Effector memory CD8-positive, alpha-beta T cell (primary cell): Measurements from ENCODE around the gene FGD5.

Experiments
- ATAC-seq: fragments of 150-1000 bp; cut with Tn5 transposase; replicated peaks from 2 replicates; pipeline ENCODE4 v1.10.0; 2021; ENCODE audit warnings: mild to moderate bottlenecking, moderate library complexity
- DNase-seq, 3 experiments: peaks; one replicate each; pipeline ENCODE4 v3.0.0; 2021
- H3K27ac Mint-ChIP-seq, 2 donors: one replicate each; pipeline ENCODE4 v1.8.0; 2022; ENCODE audit warnings: mild to moderate bottlenecking in 2 of 2, mixed read lengths in 2 of 2, moderate library complexity in 2 of 2
- H3K27me3 Mint-ChIP-seq, 2 donors: one replicate each; pipeline ENCODE4 v1.8.0; 2022; ENCODE audit warnings: mixed read lengths in 2 of 2
- H3K36me3 Mint-ChIP-seq: one replicate; pipeline ENCODE4 v1.8.0; 2022; ENCODE audit warnings: mild to moderate bottlenecking, moderate library complexity, mixed read lengths; ENCODE audit not compliant: insufficient read depth
- H3K4me1 Mint-ChIP-seq, 2 donors: one replicate each; pipeline ENCODE4 v1.8.0; 2022; ENCODE audit warnings: low read depth in 2 of 2, mixed read lengths in 2 of 2
- H3K4me3 Mint-ChIP-seq, 2 donors: one replicate each; pipeline ENCODE4 v1.8.0; 2022; ENCODE audit warnings: mild to moderate bottlenecking in 2 of 2, mixed read lengths in 2 of 2, moderate library complexity in 2 of 2
- H3K9me3 Mint-ChIP-seq, 2 donors: one replicate each; pipeline ENCODE4 v1.8.0; 2022; ENCODE audit warnings: mixed read lengths in 2 of 2

Gene FGD5

DNA sequence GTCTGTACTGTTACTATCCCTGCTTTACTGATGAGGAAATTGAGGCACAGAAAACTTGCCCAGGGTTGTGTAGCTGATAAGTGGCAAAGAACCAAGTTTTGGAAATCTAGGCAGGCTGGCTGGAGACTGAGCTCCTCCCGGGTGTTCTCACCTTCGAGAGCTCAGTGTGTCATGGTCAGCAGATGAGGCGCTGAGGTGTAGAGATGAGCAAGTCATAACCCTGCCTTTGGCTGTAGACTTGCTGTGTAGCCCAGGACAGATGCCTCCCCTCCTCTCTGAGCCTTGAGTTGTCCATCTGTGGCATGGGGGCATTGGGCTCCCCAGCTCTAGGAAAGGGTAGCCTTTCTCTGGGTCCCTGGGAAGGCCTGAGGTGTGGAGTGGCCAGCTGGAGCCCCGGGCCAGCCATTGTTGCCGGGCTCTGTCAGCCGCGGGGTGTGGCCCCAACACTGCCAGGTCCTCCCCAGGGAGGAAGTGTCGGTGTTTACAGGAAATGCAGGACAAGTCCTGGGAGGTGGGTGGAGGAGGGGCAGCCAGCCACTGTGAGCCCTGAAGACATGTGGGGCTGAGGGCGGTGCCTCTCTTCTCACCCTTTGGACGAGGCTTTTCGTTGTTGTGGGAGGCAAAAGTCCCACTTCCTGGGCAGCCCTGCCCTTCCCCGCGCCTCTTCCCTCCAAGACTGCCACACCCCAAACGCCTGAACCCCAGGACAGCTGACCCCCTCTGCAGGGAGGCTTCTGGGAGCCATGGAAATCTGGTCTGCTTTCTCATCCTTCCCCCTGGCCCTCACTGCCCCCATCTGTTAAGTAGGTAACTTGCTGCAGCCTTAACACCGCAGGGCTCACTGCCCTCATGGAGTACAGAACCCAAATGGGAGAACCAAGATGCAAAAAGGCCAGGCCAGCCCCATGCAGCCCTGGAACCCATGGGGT lies 29.1 kb downstream of the FGD5 start:
- no peak for DNase-seq
- Mint-ChIP-seq H3K9me3 (no peaks in the 10 kb centered on the region), H3K27ac (no peak overlapping the region), H3K27me3 (peaks cover 27 to 83% of the 10 kb centered on the region in 2 donors), H3K4me1 (peaks cover 0 to 8% of the 10 kb centered on the region in 2 donors), H3K4me3 (no peak overlapping the region), H3K36me3 (no peaks in the 10 kb centered on the region)
- no peak for ATAC-seq

DNA sequence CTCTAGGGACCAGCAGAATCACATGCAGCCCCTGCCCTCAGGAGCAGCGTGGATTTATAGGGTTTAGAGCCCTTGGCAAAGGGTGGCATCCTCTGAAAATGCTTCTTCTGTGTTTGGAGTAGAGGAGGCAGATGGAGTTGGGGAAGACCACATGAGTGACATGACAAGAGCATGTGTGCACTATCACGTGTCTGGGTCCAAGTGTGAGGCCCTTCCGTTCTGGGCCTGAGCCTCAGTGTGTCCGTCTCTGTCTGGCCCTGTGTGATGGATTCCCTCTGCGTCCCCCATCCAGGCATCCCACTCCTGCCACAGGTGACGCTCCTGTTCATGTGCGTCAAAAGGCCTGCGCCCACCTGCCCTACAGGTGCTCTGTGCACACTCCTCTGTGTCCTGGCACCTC lies 30.1 kb downstream of the FGD5 start:
- peaks cover 4% of the 10 kb centered on the region for H3K36me3 Mint-ChIP-seq
- H3K27ac Mint-ChIP-seq, result no peak overlapping the region
- DNase-seq, result no peak
- peaks cover 0 to 8% of the 10 kb centered on the region in 2 donors for H3K4me1 Mint-ChIP-seq
- H3K27me3 Mint-ChIP-seq, result peaks cover 31 to 88% of the 10 kb centered on the region in 2 donors
- no peaks in the 10 kb centered on the region for H3K9me3 Mint-ChIP-seq
- no peak for ATAC-seq
- no peak overlapping the region for H3K4me3 Mint-ChIP-seq

DNA sequence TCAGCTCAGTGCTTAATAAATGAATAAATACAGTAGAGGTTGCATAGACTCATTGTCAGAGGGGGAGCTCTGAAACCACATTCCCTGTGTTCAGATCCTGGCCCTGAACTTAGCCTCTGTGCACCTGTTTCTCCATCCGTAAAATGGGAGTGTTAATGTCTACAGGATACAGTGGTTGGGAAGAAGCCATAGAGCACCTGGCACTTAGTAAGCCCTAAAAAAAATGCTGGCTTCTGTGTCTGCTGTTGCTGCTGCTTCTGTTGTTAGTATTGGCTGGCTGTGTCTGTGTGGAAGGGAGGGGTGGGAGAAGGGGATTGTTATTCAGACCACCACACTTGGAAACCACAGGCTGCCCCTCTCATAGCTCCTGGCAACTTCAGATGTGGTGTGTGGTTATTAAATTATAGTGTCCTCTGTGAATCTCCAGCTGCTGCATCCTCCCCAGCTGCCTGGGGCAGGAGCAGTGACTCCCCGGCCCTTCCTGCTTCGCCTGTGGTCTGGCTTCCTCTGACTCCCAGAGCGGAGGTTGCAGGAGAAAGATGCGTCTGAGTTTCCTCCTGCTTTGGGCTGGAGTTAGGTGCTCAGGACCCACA lies 31.0 kb downstream of the FGD5 start:
- Mint-ChIP-seq H3K9me3 (no peaks in the 10 kb centered on the region), H3K4me3 (no peak overlapping the region), H3K27ac (no peak overlapping the region), H3K27me3 (peaks cover 32 to 84% of the 10 kb centered on the region in 2 donors), H3K36me3 (peaks cover 4% of the 10 kb centered on the region), H3K4me1 (peaks cover 0 to 8% of the 10 kb centered on the region in 2 donors)
- ATAC-seq (no peak), DNase-seq (no peak)

DNA sequence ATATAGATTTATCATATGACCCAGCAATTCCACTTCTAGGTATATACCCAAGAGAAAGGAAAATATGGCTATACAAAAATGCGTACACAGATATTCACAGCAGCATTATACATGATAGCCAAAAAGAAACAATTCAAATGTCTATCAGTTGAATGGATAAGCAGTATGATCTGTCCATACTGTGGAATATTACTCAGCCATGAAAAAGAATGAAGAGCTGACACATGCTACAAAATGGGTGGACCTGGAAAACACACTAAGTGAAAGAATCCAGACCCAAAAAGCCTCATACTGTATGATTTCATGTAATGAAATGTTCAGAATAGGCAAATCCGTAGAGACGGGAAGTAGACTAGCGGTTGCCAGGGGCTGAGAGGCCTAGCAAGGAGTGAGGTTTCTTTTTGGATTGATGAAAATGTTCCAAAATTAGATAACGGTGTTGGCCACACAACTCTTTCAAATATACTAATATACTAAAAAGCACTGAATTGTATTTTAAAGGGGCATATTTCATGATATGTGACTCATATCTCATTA lies 33.4 kb downstream of the FGD5 start:
- H3K27me3 Mint-ChIP-seq, result peaks cover 41 to 84% of the 10 kb centered on the region in 2 donors
- DNase-seq (no peak), ATAC-seq (no peak)
- no peak overlapping the region for H3K27ac Mint-ChIP-seq
- peaks cover 4% of the 10 kb centered on the region for H3K36me3 Mint-ChIP-seq
- H3K9me3 Mint-ChIP-seq, result no peaks in the 10 kb centered on the region
- H3K4me1 Mint-ChIP-seq, result peaks cover 0 to 8% of the 10 kb centered on the region in 2 donors
- H3K4me3 Mint-ChIP-seq, result no peak overlapping the region

DNA sequence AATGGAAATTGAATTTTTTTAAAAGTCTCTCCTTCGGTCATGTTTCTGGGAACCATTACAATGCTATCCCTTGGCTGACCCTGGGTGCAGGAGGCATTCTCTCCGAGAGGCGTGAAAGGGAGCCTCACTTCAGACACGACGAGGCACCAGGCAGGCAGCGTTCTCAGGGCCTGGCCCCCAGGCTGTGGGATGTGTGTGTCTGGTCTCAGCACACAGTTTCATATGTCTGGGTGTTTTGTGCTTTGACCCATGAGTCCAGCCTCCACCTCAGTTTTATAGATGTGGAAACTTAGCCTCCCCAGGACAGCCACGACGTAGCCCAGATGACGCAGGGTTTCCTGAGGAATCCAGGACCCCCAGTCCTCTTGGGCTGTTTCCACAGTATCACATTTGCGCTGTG lies 34.0 kb downstream of the FGD5 start:
- DNase-seq (no peak), ATAC-seq (no peak)
- H3K9me3 Mint-ChIP-seq, result no peaks in the 10 kb centered on the region
- peaks cover 4% of the 10 kb centered on the region for H3K36me3 Mint-ChIP-seq
- H3K27ac Mint-ChIP-seq, result no peak overlapping the region
- peaks cover 44 to 84% of the 10 kb centered on the region in 2 donors for H3K27me3 Mint-ChIP-seq
- H3K4me3 Mint-ChIP-seq, result no peak overlapping the region
- H3K4me1 Mint-ChIP-seq, result peaks cover 0 to 5% of the 10 kb centered on the region in 2 donors

DNA sequence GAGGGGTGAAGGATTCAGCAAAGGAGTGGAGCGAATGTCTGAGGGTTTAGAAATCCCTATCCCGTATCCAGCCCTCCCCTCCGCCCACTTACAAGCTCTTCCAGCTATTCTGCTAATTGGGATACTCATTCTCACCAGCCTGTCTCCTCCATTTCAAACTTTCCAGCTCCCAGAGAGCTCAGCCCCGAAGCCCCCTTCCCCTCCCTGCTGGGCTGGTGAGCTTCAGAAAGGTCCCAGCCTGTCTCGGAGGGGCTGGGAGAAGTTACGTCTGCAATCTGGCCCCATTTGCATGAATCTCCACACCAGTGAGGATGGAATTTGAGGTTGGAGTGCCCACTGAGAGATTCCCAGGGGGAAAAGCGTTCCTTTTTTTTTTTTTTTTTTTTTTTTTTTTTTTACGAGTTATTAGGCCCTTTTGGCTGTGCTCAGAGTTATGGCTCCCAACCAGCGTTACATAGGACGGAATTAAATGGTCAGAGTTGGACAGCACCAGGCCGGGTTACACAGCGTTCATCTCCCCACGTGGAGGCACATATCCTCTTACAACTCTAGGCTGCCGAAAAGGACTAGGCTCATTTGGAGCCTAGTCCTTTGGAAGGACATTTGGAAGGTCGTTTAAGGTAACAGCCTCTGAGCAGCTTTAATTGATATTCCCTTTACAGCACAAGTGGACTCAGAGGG lies 34.6 kb downstream of the FGD5 start:
- no peak overlapping the region for H3K4me3 Mint-ChIP-seq
- no peak overlapping the region for H3K27ac Mint-ChIP-seq
- no peaks in the 10 kb centered on the region for H3K9me3 Mint-ChIP-seq
- DNase-seq, result no peak
- peaks cover 51 to 85% of the 10 kb centered on the region in 2 donors for H3K27me3 Mint-ChIP-seq
- ATAC-seq, result no peak
- peaks cover 4% of the 10 kb centered on the region for H3K36me3 Mint-ChIP-seq
- H3K4me1 Mint-ChIP-seq, result no peaks in the 10 kb centered on the region

DNA sequence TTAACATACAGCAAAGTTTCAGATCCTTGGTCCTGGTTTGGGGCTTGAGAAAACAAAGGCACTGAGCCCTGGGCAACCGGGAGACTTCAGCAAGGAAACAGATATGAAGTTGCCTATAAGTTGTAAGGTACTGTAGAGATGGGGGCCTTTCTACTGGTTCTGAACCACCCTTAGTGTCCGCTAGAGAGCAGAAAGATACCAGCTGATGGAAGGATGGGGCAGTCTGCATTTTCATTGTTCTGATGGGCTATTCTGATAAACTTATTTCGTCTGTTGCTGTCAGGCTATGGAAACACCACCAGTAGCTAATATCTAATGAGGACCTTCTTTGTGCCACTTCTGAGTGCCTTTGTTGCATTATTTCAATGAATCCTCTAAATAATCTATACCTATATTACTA lies 38.7 kb downstream of the FGD5 start:
- H3K4me3 Mint-ChIP-seq, result no peak overlapping the region
- H3K36me3 Mint-ChIP-seq, result peaks cover 4% of the 10 kb centered on the region
- H3K27me3 Mint-ChIP-seq, result peaks cover 40 to 87% of the 10 kb centered on the region in 2 donors
- ATAC-seq, result no peak
- H3K27ac Mint-ChIP-seq, result no peak overlapping the region
- DNase-seq, result no peak
- H3K9me3 Mint-ChIP-seq, result no peaks in the 10 kb centered on the region
- H3K4me1 Mint-ChIP-seq, result no peaks in the 10 kb centered on the region

DNA sequence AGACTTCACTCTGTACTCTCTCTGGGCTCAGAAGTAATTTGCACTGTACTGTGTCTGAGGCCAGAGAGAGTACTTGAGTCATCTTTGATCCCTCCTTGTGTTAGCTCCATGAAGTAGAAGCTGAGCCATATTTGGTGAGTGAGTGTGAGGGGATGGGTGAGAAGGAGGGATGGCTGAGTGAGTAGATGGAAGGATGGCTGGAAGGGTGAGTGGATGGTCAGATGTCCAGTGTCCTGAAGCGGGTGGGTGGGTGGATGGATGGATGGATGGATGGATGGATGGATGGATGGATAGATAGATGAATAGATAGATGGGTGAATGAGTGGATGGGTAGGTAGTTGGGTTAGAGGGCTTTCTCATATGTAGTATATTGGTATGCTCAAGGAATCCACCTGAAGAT lies 39.3 kb downstream of the FGD5 start:
- H3K4me1 Mint-ChIP-seq, result no peaks in the 10 kb centered on the region
- H3K27me3 Mint-ChIP-seq, result peaks cover 35 to 87% of the 10 kb centered on the region in 2 donors
- H3K27ac Mint-ChIP-seq, result no peak overlapping the region

DNA sequence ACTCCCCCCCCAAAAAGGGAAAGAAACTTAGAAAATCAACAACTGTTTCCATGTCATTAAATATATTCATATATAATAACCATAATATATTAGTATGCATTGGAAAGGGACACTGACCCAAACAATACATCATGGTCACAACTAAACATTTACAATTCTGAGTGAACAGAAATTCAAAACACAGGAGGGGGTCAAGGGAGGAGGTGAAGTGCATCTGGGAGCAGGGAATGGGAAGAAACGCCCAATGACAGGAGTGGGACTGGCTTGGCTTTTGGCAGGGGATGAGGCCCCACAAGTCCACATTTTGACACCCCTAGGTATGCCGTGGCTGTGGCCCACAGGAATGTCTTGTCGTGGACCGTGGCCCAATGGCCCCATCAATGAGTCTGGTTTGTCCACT lies 41.1 kb downstream of the FGD5 start:
- Mint-ChIP-seq H3K36me3 (no peaks in the 10 kb centered on the region), H3K4me1 (no peaks in the 10 kb centered on the region), H3K9me3 (no peaks in the 10 kb centered on the region), H3K27me3 (peaks cover 31 to 85% of the 10 kb centered on the region in 2 donors), H3K27ac (no peak overlapping the region), H3K4me3 (no peak overlapping the region)
- no peak for DNase-seq
- no peak for ATAC-seq

More for the DNA sequence above, 39.3 kb downstream of the FGD5 start:
- no peak for DNase-seq
- H3K9me3 Mint-ChIP-seq, result no peaks in the 10 kb centered on the region
- peaks cover 1% of the 10 kb centered on the region for H3K36me3 Mint-ChIP-seq
- H3K4me3 Mint-ChIP-seq, result no peak overlapping the region
- no peak for ATAC-seq

DNA sequence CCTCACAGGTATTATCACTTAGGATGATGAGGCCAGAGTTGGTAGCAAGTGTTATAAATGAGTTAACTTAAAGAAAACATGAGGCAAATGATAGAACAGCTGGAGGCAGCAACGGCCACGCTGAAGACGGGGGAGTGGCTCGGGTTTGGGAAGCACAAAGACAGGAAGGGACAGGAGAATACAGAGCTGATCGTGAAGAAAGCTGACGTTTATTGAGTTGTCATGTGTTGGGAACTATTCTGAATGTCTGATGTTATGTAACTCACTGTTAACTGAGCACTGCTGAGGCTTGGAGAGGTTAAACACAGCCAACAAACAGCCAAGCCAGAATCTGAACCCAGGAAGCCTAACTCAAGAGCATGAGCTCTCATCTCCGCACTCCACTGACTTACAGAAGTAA lies 42.3 kb downstream of the FGD5 start:
- no peaks in the 10 kb centered on the region for H3K4me1 Mint-ChIP-seq
- ATAC-seq (no peak), DNase-seq (no peak)
- H3K36me3 Mint-ChIP-seq, result no peaks in the 10 kb centered on the region
- H3K27ac Mint-ChIP-seq, result no peak overlapping the region
- H3K4me3 Mint-ChIP-seq, result no peak overlapping the region
- H3K27me3 Mint-ChIP-seq, result peaks cover 26 to 84% of the 10 kb centered on the region in 2 donors
- H3K9me3 Mint-ChIP-seq, result no peaks in the 10 kb centered on the region

DNA sequence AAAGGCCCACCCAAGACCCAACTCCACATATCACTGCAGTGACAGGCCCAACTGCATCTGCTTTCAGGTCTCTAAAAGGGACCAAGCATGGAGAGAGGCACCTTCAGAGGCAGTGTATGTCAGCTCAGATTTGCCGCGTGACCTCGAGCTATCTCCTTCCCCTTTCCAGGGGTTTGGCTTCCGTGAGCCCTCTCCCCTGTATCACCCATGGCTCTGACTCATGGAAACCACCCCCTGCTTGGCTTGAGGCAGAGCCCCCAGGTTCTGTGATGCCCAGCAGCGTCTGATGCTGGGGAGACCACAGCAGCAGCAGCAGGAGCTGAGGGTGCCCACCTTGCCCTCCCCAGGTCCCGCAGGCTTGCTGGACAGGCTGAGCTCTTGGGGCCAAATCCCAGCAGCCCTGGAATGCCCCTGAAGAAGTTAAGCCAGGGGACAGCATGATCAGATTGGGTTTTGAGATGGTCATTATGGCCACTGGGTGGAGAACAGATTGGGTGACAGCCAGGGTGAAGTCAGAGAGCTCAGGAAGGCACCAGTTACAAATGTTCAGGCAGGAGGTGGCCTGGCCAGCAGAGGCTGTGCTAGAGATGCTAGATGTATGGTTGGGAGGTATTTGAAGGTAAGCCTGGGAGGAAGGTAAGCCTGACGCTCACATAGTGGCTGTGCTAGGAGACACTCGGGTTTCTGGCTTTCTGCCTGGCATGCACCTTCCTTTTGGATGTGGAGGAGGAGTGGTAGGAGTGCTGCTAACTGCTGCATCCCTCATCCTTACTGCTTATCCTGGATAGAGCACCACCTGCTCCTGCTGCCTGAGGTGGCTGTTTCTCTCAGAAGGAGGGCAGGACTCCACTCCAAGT lies 42.9 kb downstream of the FGD5 start:
- ATAC-seq (no peak), DNase-seq (no peak)
- H3K36me3 Mint-ChIP-seq, result no peaks in the 10 kb centered on the region
- no peaks in the 10 kb centered on the region for H3K4me1 Mint-ChIP-seq
- H3K9me3 Mint-ChIP-seq, result no peaks in the 10 kb centered on the region
- H3K4me3 Mint-ChIP-seq, result no peak overlapping the region
- peak overlapping the region in 1 of 2 donors; percentile 77 for H3K27ac Mint-ChIP-seq
- H3K27me3 Mint-ChIP-seq, result peaks cover 26 to 84% of the 10 kb centered on the region in 2 donors

DNA sequence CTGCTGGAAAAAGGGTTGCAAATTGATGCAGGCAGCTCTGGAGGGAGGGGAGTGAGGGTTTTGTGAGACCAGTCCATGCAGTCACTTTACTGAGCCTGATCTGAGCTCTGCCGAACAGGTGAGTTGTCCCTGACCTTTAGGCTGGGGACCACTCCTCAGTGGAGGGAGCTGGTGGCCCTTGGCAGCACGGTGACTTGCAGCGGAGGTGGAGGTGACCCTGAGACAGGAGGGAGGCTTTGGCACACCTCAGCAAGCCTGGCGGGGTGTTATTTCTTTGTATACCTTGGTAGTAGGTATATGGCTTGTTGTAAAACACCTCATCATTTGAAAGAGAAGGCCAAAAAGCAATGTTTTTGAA lies 43.5 kb downstream of the FGD5 start:
- Mint-ChIP-seq H3K27me3 (peaks cover 25 to 82% of the 10 kb centered on the region in 2 donors), H3K4me1 (no peaks in the 10 kb centered on the region), H3K36me3 (no peaks in the 10 kb centered on the region), H3K9me3 (no peaks in the 10 kb centered on the region), H3K4me3 (no peak overlapping the region), H3K27ac (peak overlapping the region in 1 of 2 donors; percentile 77)
- DNase-seq (no peak), ATAC-seq (no peak)
